Trophoblast cell (in vitro differentiated cells and primary cell): ENCODE data around the gene SCLY.

ENCODE experiments used
- DNase-seq, 2 donors: peaks; one replicate each; pipeline ENCODE4 v3.0.0-alpha.2; 2016
- H2AFZ ChIP-seq: 2 replicates; pipeline ENCODE4 v1.6.1; 2013; ENCODE audit warnings: low read length, moderate library complexity, mild to moderate bottlenecking; ENCODE audit not compliant: insufficient read depth, poor library complexity
- H2AK5ac ChIP-seq: 2 replicates; pipeline ENCODE4 v1.6.1; 2013; ENCODE audit warnings: mild to moderate bottlenecking, low read length
- H2BK120ac ChIP-seq: 2 replicates; pipeline ENCODE4 v1.6.1; 2013; ENCODE audit warnings: low read length, mild to moderate bottlenecking, moderate library complexity; ENCODE audit not compliant: insufficient read depth, poor library complexity
- H2BK12ac ChIP-seq: 2 replicates; pipeline ENCODE4 v1.6.1; 2013; ENCODE audit warnings: mild to moderate bottlenecking, low read length, moderate library complexity
- H2BK5ac ChIP-seq: 2 replicates; pipeline ENCODE4 v1.6.1; 2013; ENCODE audit warnings: low read length, low read depth, moderate library complexity, mild to moderate bottlenecking; ENCODE audit not compliant: poor library complexity
- H3K14ac ChIP-seq: 2 replicates; pipeline ENCODE4 v1.6.1; 2013; ENCODE audit warnings: mild to moderate bottlenecking, low read length
- H3K18ac ChIP-seq: 2 replicates; pipeline ENCODE4 v1.6.1; 2013; ENCODE audit warnings: mild to moderate bottlenecking, low read length
- H3K23ac ChIP-seq: 2 replicates; pipeline ENCODE4 v1.6.1; 2013; ENCODE audit warnings: low read length
- H3K27ac ChIP-seq: 2 replicates; pipeline ENCODE4 v1.5.1; 2013; ENCODE audit warnings: low read depth, mild to moderate bottlenecking, inconsistent platforms, low read length, moderate library complexity
- H3K27me3 ChIP-seq: 2 replicates; pipeline ENCODE4 v1.6.1; 2013; ENCODE audit warnings: inconsistent platforms, mild to moderate bottlenecking, low read length, moderate library complexity; ENCODE audit not compliant: insufficient read depth
- H3K36me3 ChIP-seq, 2 experiments: 1 replicate in 1 of 2; 2 replicates in 1 of 2; pipeline ENCODE4 v1.6.1; 2013; ENCODE audit warnings: low read length in 2 of 2, mild to moderate bottlenecking in 2 of 2, moderate library complexity in 1 of 2; ENCODE audit not compliant: insufficient read depth in 2 of 2, control insufficient read depth in 1 of 2
- H3K4ac ChIP-seq: 2 replicates; pipeline ENCODE4 v1.6.1; 2013; ENCODE audit warnings: low read depth, mild to moderate bottlenecking, low read length, moderate library complexity
- H3K4me1 ChIP-seq, 2 experiments: 1 replicate in 1 of 2; 2 replicates in 1 of 2; pipeline ENCODE4 v1.6.1; 2013; ENCODE audit warnings: low read length in 2 of 2, mild to moderate bottlenecking in 2 of 2, moderate library complexity in 1 of 2; ENCODE audit not compliant: insufficient read depth in 2 of 2, control insufficient read depth in 1 of 2
- H3K4me2 ChIP-seq: 2 replicates; pipeline ENCODE4 v1.6.1; 2013; ENCODE audit warnings: inconsistent platforms, mild to moderate bottlenecking, low read length, moderate library complexity
- H3K4me3 ChIP-seq: 2 replicates; pipeline ENCODE4 v1.5.1; 2013; ENCODE audit warnings: mild to moderate bottlenecking, low read depth, low read length, inconsistent platforms
- H3K79me1 ChIP-seq: one replicate; pipeline ENCODE4 v1.6.1; 2013; ENCODE audit warnings: low read length
- H3K79me2 ChIP-seq: 2 replicates; pipeline ENCODE4 v1.6.1; 2013; ENCODE audit warnings: low read length, mild to moderate bottlenecking; ENCODE audit not compliant: control insufficient read depth, insufficient read depth, poor library complexity
- H3K9ac ChIP-seq: 2 replicates; pipeline ENCODE4 v1.6.1; 2013; ENCODE audit warnings: mild to moderate bottlenecking, low read length
- H3K9me3 ChIP-seq: 2 replicates; pipeline ENCODE4 v1.6.1; 2013; ENCODE audit warnings: low read depth, mild to moderate bottlenecking, control low read depth, inconsistent platforms, low read length; ENCODE audit not compliant: insufficient read depth
- H4K12ac ChIP-seq: 2 replicates; pipeline ENCODE4 v1.6.1; 2013; ENCODE audit warnings: low read depth, mild to moderate bottlenecking, low read length, moderate library complexity
- H4K8ac ChIP-seq: 2 replicates; pipeline ENCODE4 v1.6.1; 2013; ENCODE audit warnings: low read depth, mild to moderate bottlenecking, low read length, moderate library complexity
- H4K91ac ChIP-seq: one replicate; pipeline ENCODE4 v1.6.1; 2013; ENCODE audit warnings: low read depth, mild to moderate bottlenecking, low read length, moderate library complexity
- WGBS: extraction: QIAGEN DNeasy Blood & Tissue Kit; methylation state at CpG from one replicate; pipeline ENCODE4 v1.1.7; 2013; ENCODE audit warnings: missing lambda C conversion rate; ENCODE audit not compliant: insufficient read length, insufficient coverage; ENCODE audit errors: extremely low coverage; 5-methylcytosine and 5-hydroxymethylcytosine counted together

SCLY gene

GRCh38 chr2:238116298-238117198 is 55.7 kb downstream of the SCLY start:
- Histone ChIP-seq H3K9me3 (peaks cover 5% of the 10 kb centered on the region), H3K9ac (no peak overlapping the region), H2AFZ (no peak overlapping the region), H3K27ac (no peak overlapping the region), H3K36me3 (no peaks in the 10 kb centered on the region), H3K4me3 (no peak overlapping the region), H3K27me3 (no peaks in the 10 kb centered on the region), H3K79me2 (no peaks in the 10 kb centered on the region), H4K91ac (no peak overlapping the region), H3K4me2 (no peak overlapping the region), H3K18ac (no peak overlapping the region), H3K23ac (no peak overlapping the region), H2AK5ac (no peak overlapping the region), H2BK120ac (no peak overlapping the region), H3K4me1 (no peaks in the 10 kb centered on the region), H3K4ac (no peak overlapping the region), H2BK12ac (no peak overlapping the region), H4K12ac (no peak overlapping the region), H3K79me1 (no peaks in the 10 kb centered on the region), H4K8ac (no peak overlapping the region), H3K14ac (no peak overlapping the region), H2BK5ac (no peak overlapping the region)
- WGBS: no CpG with 5 or more reads among the region's 21 CpGs
- no peak for DNase-seq

- no peak overlapping the region for H4K8ac ChIP-seq
- no peak overlapping the region for H2AFZ ChIP-seq
- no peak overlapping the region for H2AK5ac ChIP-seq
- peak in 1 of 2 donors; percentile 58 for DNase-seq
- peaks cover 5% of the 10 kb centered on the region for H3K9me3 ChIP-seq
- WGBS: no CpG with 5 or more reads among the region's 11 CpGs
- no peaks in the 10 kb centered on the region for H3K79me2 ChIP-seq
- H3K79me1 ChIP-seq: no peaks in the 10 kb centered on the region
- no peak overlapping the region for H2BK12ac ChIP-seq
- H3K18ac ChIP-seq: no peak overlapping the region
- H3K36me3 ChIP-seq: no peaks in the 10 kb centered on the region
- no peak overlapping the region for H3K4me3 ChIP-seq
- H3K14ac ChIP-seq: no peak overlapping the region
- no peak overlapping the region for H4K91ac ChIP-seq
- no peak overlapping the region for H3K23ac ChIP-seq
- H3K4me2 ChIP-seq: no peak overlapping the region
- no peak overlapping the region for H3K9ac ChIP-seq
- H3K4me1 ChIP-seq: no peaks in the 10 kb centered on the region
- no peak overlapping the region for H2BK120ac ChIP-seq
- H3K27me3 ChIP-seq: no peaks in the 10 kb centered on the region
- H2BK5ac ChIP-seq: no peak overlapping the region
- H4K12ac ChIP-seq: no peak overlapping the region
- no peak overlapping the region for H3K4ac ChIP-seq
- no peak overlapping the region for H3K27ac ChIP-seq
Observed at GRCh38 chr2:238117199-238118154, 56.7 kb downstream of the SCLY start.

DNA sequence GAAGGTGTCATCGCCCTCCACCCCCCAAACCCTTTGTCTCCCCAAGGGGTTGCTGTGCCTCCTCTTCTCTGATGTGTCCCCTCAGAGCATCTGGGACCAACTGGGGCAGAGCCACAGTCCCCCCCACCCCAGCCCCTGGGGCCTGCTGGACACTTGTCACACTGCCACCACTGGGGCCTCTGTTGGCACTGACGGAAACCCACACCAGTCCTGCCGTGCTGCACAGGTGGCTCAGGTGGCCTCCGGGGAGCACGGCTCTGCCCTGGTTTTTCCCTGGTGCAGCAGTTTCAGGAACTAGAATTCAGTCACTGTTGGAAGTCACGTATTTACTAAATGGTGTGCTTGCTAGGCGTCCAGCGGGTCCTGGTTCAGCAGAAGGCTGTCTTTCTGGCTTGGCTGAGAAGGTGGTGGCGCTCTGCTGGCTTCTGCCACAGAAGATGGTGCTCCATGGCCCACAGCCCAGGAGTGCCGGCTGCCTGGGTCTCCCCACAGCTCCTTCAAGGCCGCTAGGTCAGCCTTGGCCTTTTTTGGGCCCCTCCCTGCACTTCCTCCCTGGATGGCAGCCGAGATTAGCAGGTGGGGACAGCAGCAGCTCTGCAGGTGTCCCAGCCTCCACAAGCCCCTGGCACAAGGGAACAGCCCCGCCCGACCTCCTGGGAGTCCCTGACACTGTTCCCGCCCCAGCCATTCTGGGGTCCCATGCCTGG is 59.1 kb downstream of the SCLY start:
- no peak overlapping the region for H2BK120ac ChIP-seq
- no peak overlapping the region for H2AK5ac ChIP-seq
- no peak overlapping the region for H3K4ac ChIP-seq
- H3K9me3 ChIP-seq: peaks cover 3% of the 10 kb centered on the region
- no peaks in the 10 kb centered on the region for H3K27me3 ChIP-seq
- no peak overlapping the region for H3K9ac ChIP-seq
- H4K8ac ChIP-seq: no peak overlapping the region
- no peak overlapping the region for H3K18ac ChIP-seq
- H3K4me2 ChIP-seq: no peak overlapping the region
- H4K12ac ChIP-seq: no peak overlapping the region
- no peaks in the 10 kb centered on the region for H3K79me1 ChIP-seq
- no peak overlapping the region for H3K23ac ChIP-seq
- H4K91ac ChIP-seq: no peak overlapping the region
- H2AFZ ChIP-seq: no peak overlapping the region
- WGBS: no CpG with 5 or more reads among the region's 15 CpGs
- no peak overlapping the region for H2BK5ac ChIP-seq
- H3K4me3 ChIP-seq: no peak overlapping the region
- no peak overlapping the region for H2BK12ac ChIP-seq
- no peak for DNase-seq
- H3K14ac ChIP-seq: no peak overlapping the region
- no peaks in the 10 kb centered on the region for H3K79me2 ChIP-seq
- H3K4me1 ChIP-seq: no peaks in the 10 kb centered on the region
- H3K27ac ChIP-seq: no peak overlapping the region
- no peaks in the 10 kb centered on the region for H3K36me3 ChIP-seq
